Osteocyte (in vitro differentiated cells): ENCODE results near the gene HFE. TPM values are rescaled to one million over a fixed set of nuclear protein-coding genes. Genes with fewer than 3 reads are reported as not detected.

Experiments used
- DNase-seq: peaks from one replicate; pipeline ENCODE4 v3.0.0; 2021; ENCODE audit warnings: mixed read lengths; ENCODE audit not compliant: unreplicated experiment; ENCODE audit errors: extremely low spot score
- H3K27ac Mint-ChIP-seq: one replicate; pipeline ENCODE4 v1.8.0; 2021; ENCODE audit warnings: mild to moderate bottlenecking, mixed read lengths; ENCODE audit not compliant: unreplicated experiment
- H3K27me3 Mint-ChIP-seq: one replicate; pipeline ENCODE4 v1.8.0; 2021; ENCODE audit warnings: mixed read lengths; ENCODE audit not compliant: unreplicated experiment
- H3K36me3 Mint-ChIP-seq: one replicate; pipeline ENCODE4 v1.8.0; 2021; ENCODE audit warnings: mixed read lengths; ENCODE audit not compliant: unreplicated experiment
- H3K4me1 Mint-ChIP-seq: one replicate; pipeline ENCODE4 v1.8.0; 2021; ENCODE audit warnings: mixed read lengths; ENCODE audit not compliant: unreplicated experiment
- H3K4me3 Mint-ChIP-seq: one replicate; pipeline ENCODE4 v1.8.0; 2021; ENCODE audit warnings: mild to moderate bottlenecking, moderate library complexity, mixed read lengths; ENCODE audit not compliant: unreplicated experiment
- H3K9me3 Mint-ChIP-seq: one replicate; pipeline ENCODE4 v1.8.0; 2021; ENCODE audit warnings: mixed read lengths; ENCODE audit not compliant: unreplicated experiment
- CTCF ChIP-seq: fragments of 200-600 bp; sonication (generic); IDR thresholded peaks from 2 replicates; pipeline ENCODE4 v1.5.0; 2021; ENCODE audit warnings: antibody characterized with exemption, mild to moderate bottlenecking, moderate library complexity
- total RNA-seq: library from RNA; stranded (reverse); gene quantifications from 2 replicates; pipeline ENCODE4 v1.2.1, GENCODE V29; 2021

Gene HFE
- total RNA-seq, 1 donor from 2014 or later: 6.2 TPM

GRCh38 chr6:26129656-26130055, 42.4 kb downstream of the HFE start:
- Mint-ChIP-seq H3K9me3 (no peaks in the 10 kb centered on the region), H3K27me3 (no peaks in the 10 kb centered on the region), H3K36me3 (peaks cover 32% of the 10 kb centered on the region), H3K4me1 (peaks cover 29% of the 10 kb centered on the region), H3K4me3 (no peak overlapping the region), H3K27ac (no peak overlapping the region)
- no peak for TF ChIP-seq CTCF
- no peak for DNase-seq

- TF ChIP-seq CTCF: no peak
- Mint-ChIP-seq H3K36me3 (peaks cover 32% of the 10 kb centered on the region), H3K27ac (no peak overlapping the region), H3K9me3 (no peaks in the 10 kb centered on the region), H3K27me3 (no peaks in the 10 kb centered on the region), H3K4me3 (no peak overlapping the region), H3K4me1 (peaks cover 29% of the 10 kb centered on the region)
- DNase-seq: no peak
Observed at GRCh38 chr6:26130581-26131249, 43.5 kb downstream of the HFE start.

- Mint-ChIP-seq H3K4me1 (peaks cover 27% of the 10 kb centered on the region), H3K4me3 (no peak overlapping the region), H3K9me3 (no peaks in the 10 kb centered on the region), H3K36me3 (peaks cover 32% of the 10 kb centered on the region), H3K27ac (no peak overlapping the region), H3K27me3 (no peaks in the 10 kb centered on the region)
- no peak for TF ChIP-seq CTCF
- DNase-seq: no peak
Observed at GRCh38 chr6:26131618-26132017, 44.4 kb downstream of the HFE start.

GRCh38 chr6:26133730-26134129, 46.5 kb downstream of the HFE start:
- Mint-ChIP-seq H3K9me3 (no peaks in the 10 kb centered on the region), H3K4me3 (no peak overlapping the region), H3K4me1 (peaks cover 7% of the 10 kb centered on the region), H3K36me3 (peaks cover 24% of the 10 kb centered on the region), H3K27ac (no peak overlapping the region), H3K27me3 (no peaks in the 10 kb centered on the region)
- TF ChIP-seq CTCF: no peak
- no peak for DNase-seq

GRCh38 chr6:26136321-26136720, 49.1 kb downstream of the HFE start:
- TF ChIP-seq CTCF: no peak
- no peak for DNase-seq
- Mint-ChIP-seq H3K27ac (no peak overlapping the region), H3K9me3 (no peaks in the 10 kb centered on the region), H3K36me3 (peaks cover 21% of the 10 kb centered on the region), H3K4me1 (peaks cover 3% of the 10 kb centered on the region), H3K27me3 (no peaks in the 10 kb centered on the region), H3K4me3 (no peak overlapping the region)
